HL-60 (cell line): ENCODE results near the gene WWC1.

ENCODE experiments used
- CTCF ChIP-seq: IDR thresholded peaks from one replicate; pipeline ENCODE4 v1.5.1; 2011; ENCODE audit warnings: low read length, control low read depth, inconsistent platforms; ENCODE audit not compliant: insufficient read depth
- REST ChIP-seq: IDR thresholded peaks from 2 replicates; pipeline ENCODE4 v1.6.1; 2012; ENCODE audit warnings: low read depth; ENCODE audit not compliant: insufficient replicate concordance
- SPI1 ChIP-seq: IDR thresholded peaks from 2 replicates; pipeline ENCODE4 v1.6.1; 2012; ENCODE audit warnings: low read depth, mild to moderate bottlenecking, borderline replicate concordance

DNA sequence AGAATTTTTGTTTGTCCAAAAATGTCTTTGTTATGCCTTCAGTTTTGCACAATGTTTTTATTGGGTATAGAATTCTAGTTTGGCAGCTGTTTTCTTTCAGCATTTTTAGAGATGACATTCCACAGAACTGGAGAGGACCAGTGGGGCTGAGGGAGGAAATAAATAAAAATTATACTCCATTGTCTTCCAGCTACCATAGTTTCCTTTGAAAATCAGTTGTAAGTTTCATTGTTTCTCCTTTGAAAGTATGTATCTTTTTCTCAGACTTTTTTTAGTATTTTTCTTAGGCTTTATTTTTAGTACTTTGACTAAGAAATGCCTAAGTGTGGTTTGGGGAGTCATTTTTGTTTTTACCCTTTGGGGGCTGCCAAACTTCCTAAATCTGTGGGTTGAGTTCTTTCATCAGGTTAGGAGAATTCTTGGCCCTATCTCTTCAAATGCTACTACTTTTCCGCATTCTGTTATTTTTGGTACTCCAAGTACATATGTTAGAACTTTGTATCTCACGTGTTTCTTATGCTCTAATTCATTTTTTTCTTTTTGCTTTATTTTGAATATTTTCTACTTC is 222.5 kb downstream of the WWC1 start:
- TF ChIP-seq REST (no peak), CTCF (no peak), SPI1 (no peak)
